ENCODE data around the gene WDFY2. TPM values are rescaled to one million over a fixed set of nuclear protein-coding genes. Genes with fewer than 3 reads are reported as not detected.
A peak's percentile ranks its signal among the peaks of the same experiment; 100 is the strongest.

The WDFY2 gene
- total RNA-seq, 1 donor = 11.9 TPM

DNA sequence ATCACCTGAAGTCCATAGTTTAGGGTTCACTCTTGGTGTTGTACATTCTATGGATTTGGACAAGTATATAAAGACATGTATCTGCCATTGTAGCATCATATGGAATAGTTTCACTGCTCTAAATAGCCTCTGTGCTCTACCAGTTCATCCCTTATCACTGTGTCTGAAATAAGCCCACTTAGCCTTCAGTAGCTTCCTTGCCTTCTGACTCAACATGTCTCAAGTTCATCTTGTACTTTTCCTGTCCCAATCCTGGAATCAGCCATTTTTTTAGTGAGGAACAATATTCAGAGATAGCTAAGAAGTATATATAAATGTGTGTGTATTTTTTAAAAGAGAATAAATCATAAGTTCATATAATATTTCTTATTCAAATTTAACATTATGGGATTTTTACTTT lies 140.5 kb downstream of the WDFY2 start:
- H2AFZ ChIP-seq (ENCODE audit: low read length) = no peak overlapping the region
- H3K4me1 ChIP-seq (ENCODE audit: insufficient read depth, low read length) = peaks cover 38% of the 10 kb centered on the region
- no peak overlapping the region for H3K4me2 ChIP-seq (ENCODE audit: insufficient read depth, low read length)
- H3K27ac ChIP-seq (ENCODE audit: low read depth, low read length) = no peak overlapping the region
- H3K4me3 ChIP-seq (ENCODE audit: insufficient read depth, low read length) = no peak overlapping the region
- H3K9me3 ChIP-seq (ENCODE audit: low read depth, low read length) = no peaks in the 10 kb centered on the region
- H3K36me3 ChIP-seq (ENCODE audit: insufficient read depth, low read length) = peaks cover 22% of the 10 kb centered on the region
- no peaks in the 10 kb centered on the region for H4K20me1 ChIP-seq (ENCODE audit: insufficient read depth, low read length)
- peaks cover 36% of the 10 kb centered on the region for H3K79me2 ChIP-seq (ENCODE audit: insufficient read depth, low read length)
- TF ChIP-seq, protein P1, sequence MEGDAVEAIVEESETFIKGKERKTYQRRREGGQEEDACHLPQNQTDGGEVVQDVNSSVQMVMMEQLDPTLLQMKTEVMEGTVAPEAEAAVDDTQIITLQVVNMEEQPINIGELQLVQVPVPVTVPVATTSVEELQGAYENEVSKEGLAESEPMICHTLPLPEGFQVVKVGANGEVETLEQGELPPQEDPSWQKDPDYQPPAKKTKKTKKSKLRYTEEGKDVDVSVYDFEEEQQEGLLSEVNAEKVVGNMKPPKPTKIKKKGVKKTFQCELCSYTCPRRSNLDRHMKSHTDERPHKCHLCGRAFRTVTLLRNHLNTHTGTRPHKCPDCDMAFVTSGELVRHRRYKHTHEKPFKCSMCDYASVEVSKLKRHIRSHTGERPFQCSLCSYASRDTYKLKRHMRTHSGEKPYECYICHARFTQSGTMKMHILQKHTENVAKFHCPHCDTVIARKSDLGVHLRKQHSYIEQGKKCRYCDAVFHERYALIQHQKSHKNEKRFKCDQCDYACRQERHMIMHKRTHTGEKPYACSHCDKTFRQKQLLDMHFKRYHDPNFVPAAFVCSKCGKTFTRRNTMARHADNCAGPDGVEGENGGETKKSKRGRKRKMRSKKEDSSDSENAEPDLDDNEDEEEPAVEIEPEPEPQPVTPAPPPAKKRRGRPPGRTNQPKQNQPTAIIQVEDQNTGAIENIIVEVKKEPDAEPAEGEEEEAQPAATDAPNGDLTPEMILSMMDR (IDR thresholded peaks at IDR 0.05; ENCODE audit: extremely low read depth, low read depth, low read length) = no peak
- DNase-seq (ENCODE audit: insufficient read length, low spot score, missing footprints) = no peak
- H3K27me3 ChIP-seq (ENCODE audit: insufficient read depth, low read length) = no peaks in the 10 kb centered on the region

DNA sequence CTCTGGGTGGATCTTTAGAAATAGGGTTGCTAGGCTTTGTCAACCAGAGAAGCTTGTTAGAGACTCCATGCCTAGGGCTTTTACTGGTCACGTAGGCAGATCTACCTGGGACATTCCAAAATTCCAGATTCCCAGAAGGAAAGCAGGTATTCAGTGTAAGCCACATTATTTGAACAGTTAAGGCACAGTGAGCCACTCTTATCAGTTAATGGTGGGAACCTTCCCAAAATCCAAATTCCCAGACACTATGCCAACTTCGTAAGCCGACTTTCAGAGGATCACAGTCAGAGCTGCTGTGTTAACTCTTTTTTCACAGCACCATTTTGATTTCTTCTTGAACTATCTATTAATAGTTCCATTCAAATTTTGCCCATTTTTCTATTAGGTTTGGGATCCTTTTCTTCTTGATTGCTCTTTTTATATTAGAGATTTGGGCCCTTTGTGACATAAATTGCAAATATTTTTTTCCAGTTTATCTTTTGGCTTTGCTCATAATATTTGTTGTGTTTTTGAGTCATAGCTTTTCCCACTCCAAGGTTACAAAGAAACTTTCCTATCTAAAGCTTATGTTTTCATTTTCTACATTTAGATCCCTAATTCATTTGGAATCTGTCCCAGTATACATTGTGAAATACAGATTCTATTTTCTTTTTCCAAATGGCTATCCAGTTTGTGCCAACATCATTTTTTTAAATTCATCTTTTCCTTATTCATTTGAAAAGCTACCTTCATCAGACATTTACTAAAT lies 142.4 kb downstream of the WDFY2 start:
- H3K9me3 ChIP-seq (ENCODE audit: low read depth, low read length) = no peaks in the 10 kb centered on the region
- no peak overlapping the region for H2AFZ ChIP-seq (ENCODE audit: low read length)
- H3K4me1 ChIP-seq (ENCODE audit: insufficient read depth, low read length) = peaks cover 57% of the 10 kb centered on the region
- peak overlapping the region; percentile 33 for H3K4me2 ChIP-seq (ENCODE audit: insufficient read depth, low read length)
- peaks cover 35% of the 10 kb centered on the region for H3K79me2 ChIP-seq (ENCODE audit: insufficient read depth, low read length)
- H3K27ac ChIP-seq (ENCODE audit: low read depth, low read length) = peak overlapping the region; percentile 99
- H3K36me3 ChIP-seq (ENCODE audit: insufficient read depth, low read length) = peaks cover 10% of the 10 kb centered on the region
- peak; percentile 70 for DNase-seq (ENCODE audit: insufficient read length, low spot score, missing footprints)
- H3K4me3 ChIP-seq (ENCODE audit: insufficient read depth, low read length) = no peak overlapping the region
- TF ChIP-seq, protein P1 (IDR thresholded peaks at IDR 0.05; ENCODE audit: extremely low read depth, low read depth, low read length) = no peak
- no peaks in the 10 kb centered on the region for H3K27me3 ChIP-seq (ENCODE audit: insufficient read depth, low read length)
- H4K20me1 ChIP-seq (ENCODE audit: insufficient read depth, low read length) = no peaks in the 10 kb centered on the region

DNA sequence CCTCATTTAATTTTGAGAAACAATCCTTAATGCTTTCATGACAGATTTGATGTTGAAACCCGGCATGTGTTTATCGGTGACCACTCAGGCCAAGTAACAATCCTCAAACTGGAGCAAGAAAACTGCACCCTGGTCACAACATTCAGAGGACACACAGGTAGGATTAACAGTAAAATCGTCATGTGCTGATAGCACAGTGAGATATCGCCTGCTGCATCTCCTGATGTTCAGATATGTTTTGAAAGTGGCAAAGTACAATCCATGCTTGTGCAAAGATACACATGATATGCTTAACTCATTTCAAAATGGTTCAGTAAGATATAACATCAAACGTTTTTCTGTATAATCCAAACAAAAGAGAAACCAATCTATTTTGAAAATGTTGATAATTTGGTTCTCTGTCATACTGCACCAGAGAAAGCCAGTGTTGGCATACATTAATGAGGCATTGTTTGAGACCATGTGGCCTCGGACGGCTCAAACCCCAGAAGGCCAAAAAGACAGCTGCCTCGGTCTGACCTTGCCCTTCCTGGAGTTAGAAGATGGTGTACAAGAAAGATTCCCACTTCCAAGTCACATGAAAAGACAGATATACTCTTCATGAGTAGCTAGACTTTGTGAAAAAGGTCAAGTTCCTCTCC lies 143.5 kb downstream of the WDFY2 start:
- Histone ChIP-seq H3K4me2 (ENCODE audit: insufficient read depth, low read length) (no peak overlapping the region), H3K4me1 (ENCODE audit: insufficient read depth, low read length) (peaks cover 59% of the 10 kb centered on the region), H4K20me1 (ENCODE audit: insufficient read depth, low read length) (no peaks in the 10 kb centered on the region), H2AFZ (ENCODE audit: low read length) (no peak overlapping the region), H3K27ac (ENCODE audit: low read depth, low read length) (peak overlapping the region; percentile 99), H3K9me3 (ENCODE audit: low read depth, low read length) (no peaks in the 10 kb centered on the region), H3K4me3 (ENCODE audit: insufficient read depth, low read length) (no peak overlapping the region), H3K79me2 (ENCODE audit: insufficient read depth, low read length) (peaks cover 36% of the 10 kb centered on the region), H3K36me3 (ENCODE audit: insufficient read depth, low read length) (peaks cover 10% of the 10 kb centered on the region), H3K27me3 (ENCODE audit: insufficient read depth, low read length) (no peaks in the 10 kb centered on the region)
- DNase-seq (ENCODE audit: insufficient read length, low spot score, missing footprints) = no peak
- TF ChIP-seq, protein P1 (IDR thresholded peaks at IDR 0.05; ENCODE audit: extremely low read depth, low read depth, low read length) = no peak

DNA sequence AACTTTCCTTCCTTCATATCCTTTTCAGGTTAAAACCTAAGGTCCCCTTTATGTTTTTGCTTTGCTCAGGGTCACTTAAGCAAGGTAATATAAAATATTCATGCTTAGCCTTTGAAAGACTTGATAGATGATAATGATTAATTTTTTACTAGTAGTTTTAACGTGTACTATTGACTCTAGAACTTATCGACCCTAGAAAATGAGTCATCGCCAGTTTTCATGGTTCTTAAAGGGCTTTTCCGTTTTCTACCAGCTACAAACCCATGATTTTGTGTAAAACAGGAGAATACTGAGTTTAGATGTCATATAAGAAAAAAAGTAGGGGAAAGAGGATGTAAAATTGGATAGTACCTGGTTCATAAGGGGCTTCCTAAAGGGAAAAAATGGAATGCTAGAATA lies 144.0 kb downstream of the WDFY2 start:
- H3K4me1 ChIP-seq (ENCODE audit: insufficient read depth, low read length) = peaks cover 59% of the 10 kb centered on the region
- H3K9me3 ChIP-seq (ENCODE audit: low read depth, low read length) = no peaks in the 10 kb centered on the region
- peaks cover 10% of the 10 kb centered on the region for H3K36me3 ChIP-seq (ENCODE audit: insufficient read depth, low read length)
- peaks cover 39% of the 10 kb centered on the region for H3K79me2 ChIP-seq (ENCODE audit: insufficient read depth, low read length)
- TF ChIP-seq, protein P1 (IDR thresholded peaks at IDR 0.05; ENCODE audit: extremely low read depth, low read depth, low read length) = no peak
- no peak overlapping the region for H2AFZ ChIP-seq (ENCODE audit: low read length)
- no peak overlapping the region for H3K4me3 ChIP-seq (ENCODE audit: insufficient read depth, low read length)
- H3K4me2 ChIP-seq (ENCODE audit: insufficient read depth, low read length) = peak overlapping the region; percentile 84
- H3K27ac ChIP-seq (ENCODE audit: low read depth, low read length) = peak overlapping the region; percentile 99
- no peaks in the 10 kb centered on the region for H4K20me1 ChIP-seq (ENCODE audit: insufficient read depth, low read length)
- H3K27me3 ChIP-seq (ENCODE audit: insufficient read depth, low read length) = no peaks in the 10 kb centered on the region
- DNase-seq (ENCODE audit: insufficient read length, low spot score, missing footprints) = no peak
